GM18951 (cell line): ENCODE measurements around the gene ZDHHC14.
"Not testable (repeated sequence)": the region's sequence is repeated elsewhere in the genome, so short reads cannot be mapped to it uniquely, and the experiment has no call there.

Experiments
- POLR2A ChIP-seq: IDR thresholded peaks from 4 replicates; pipeline ENCODE4 v1.6.1; 2011; ENCODE audit warnings: mild to moderate bottlenecking; ENCODE audit not compliant: insufficient read length, insufficient read depth; ENCODE audit errors: extremely low read depth
- in situ Hi-C: fragments of 300-500 bp; cut with MboI; formaldehyde crosslinking; loops from one replicate; pipeline ENCODE4 v1.12.0; 2022; ENCODE audit warnings: low sequenced_read_pairs, mixed read lengths, inconsistent platforms; ENCODE audit not compliant: unreplicated experiment

The ZDHHC14 gene

DNA sequence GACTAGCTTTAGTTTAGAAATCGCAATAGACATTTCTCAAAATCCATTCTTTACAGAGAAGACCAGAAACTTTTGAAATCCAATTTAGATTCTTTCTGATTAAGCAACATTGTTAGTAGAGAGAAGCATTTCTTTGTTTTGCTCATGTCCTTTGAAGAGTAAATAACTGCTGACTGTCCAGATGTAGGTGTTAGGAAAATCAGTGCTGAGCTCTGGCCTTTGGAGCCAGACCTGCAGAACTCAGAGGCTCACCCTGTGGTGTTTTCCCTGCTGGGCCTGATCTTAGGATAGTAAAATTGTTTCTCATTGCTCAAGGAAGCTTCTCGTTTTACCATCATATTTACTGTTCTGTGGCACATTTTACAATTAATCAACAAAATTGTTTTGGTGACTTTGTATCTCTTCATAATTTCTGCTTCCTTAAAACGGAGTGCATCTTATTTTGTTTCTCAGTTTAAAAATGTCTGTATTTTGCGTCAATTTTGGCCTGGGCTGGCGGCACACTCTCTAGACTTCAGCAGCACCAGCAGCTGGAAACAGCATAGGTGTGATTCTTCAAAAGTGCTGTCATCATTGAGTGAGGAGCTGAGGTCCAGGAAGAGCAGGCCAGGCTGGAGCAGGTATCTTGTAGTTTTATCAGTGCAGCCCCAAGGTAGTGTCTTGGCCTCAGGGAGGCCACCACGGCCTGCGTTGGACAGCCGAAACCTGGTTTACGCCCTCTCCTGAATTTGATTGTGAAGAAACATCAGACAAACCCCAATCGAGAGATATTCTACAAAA lies 8.3 kb upstream of the ZDHHC14 start:
- TF ChIP-seq POLR2A = no peak
- in situ Hi-C loops = no loop called here

DNA sequence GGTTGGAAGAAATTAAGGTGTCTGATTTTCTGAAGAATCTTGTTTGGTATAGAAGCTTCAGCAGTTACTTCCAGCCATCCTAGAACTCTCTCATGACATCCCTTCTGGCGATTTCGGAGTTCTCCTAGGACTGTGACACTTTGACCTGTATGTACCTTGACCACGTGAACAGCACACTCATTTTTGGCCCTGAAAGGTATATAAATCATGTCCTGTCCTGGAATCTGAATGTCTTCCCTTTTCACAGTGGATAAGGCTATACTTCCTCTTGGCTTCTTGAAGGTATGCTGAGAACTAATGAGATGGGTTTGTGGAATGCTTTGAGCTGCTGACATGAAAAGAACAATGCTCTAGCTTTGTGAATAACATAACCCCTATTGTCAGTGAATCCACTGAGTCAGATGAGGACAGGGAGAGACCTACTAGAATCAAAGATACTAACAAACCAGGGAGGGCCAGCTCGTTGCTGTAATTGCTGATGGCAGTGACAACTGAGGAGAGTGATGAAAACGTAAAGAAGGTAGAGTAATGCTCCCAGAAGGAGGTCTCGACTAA lies 6.0 kb upstream of the ZDHHC14 start:
- TF ChIP-seq POLR2A = no peak
- in situ Hi-C loops = no loop called here

GRCh38 chr6:157376241-157376640 lies 4.7 kb upstream of the ZDHHC14 start:
- no peak for TF ChIP-seq POLR2A
- in situ Hi-C loops = no loop called here

DNA sequence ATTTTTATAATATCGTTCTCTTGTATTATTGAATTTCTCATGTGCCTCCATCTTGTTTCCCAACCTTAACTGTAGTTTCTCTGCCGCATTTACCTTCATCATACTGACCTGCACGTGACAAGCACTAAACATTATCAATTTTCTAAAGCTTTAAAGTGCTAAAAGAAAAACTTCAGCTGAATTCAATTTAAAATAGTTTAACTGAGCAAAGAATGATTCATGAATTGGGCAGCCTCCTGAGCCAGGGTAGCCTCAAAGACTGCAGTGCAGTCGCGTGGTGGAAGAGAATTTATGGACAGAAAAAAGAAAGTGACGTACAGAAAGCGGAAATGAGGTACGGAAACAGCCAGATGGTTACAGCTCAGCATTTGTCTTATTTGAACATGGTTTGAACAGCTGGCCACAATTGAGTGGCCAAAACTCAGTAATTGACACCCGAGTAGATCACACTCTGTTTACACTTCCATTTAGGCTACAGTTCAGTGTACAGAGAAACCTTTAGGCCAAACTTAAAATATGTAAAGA lies 4.2 kb upstream of the ZDHHC14 start:
- no peak for TF ChIP-seq POLR2A
- in situ Hi-C loops = no loop called here

GRCh38 chr6:157379656-157380457 lies 1.1 kb upstream of the ZDHHC14 start:
- in situ Hi-C loops = no loop called here
- TF ChIP-seq POLR2A = peak; percentile 50

DNA sequence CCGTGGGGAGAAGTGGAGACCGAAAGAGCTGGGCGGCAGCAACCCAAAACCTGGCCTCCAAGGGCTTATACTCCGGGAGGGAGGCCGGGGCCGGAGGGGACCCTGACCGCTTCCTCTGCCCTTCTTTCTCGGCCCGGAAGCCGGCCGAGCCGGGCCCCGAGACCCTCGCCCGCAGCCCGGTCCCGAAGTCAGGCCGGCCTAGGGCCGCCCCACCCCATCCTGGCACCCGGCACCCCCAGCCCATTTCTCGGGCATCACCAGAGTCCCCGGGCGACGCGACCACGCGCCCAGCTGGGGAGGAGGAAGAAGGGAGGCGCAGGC lies 572 bp upstream of the ZDHHC14 start:
- in situ Hi-C loops = no loop called here
- TF ChIP-seq POLR2A = no peak

- in situ Hi-C loops = no loop called here
- TF ChIP-seq POLR2A = no peak
Measured at GRCh38 chr6:157381631-157382621, 936 bp downstream of the ZDHHC14 start.

GRCh38 chr6:157382821-157383220 lies 1.8 kb downstream of the ZDHHC14 start:
- TF ChIP-seq POLR2A = no peak
- in situ Hi-C loops = no loop called here

DNA sequence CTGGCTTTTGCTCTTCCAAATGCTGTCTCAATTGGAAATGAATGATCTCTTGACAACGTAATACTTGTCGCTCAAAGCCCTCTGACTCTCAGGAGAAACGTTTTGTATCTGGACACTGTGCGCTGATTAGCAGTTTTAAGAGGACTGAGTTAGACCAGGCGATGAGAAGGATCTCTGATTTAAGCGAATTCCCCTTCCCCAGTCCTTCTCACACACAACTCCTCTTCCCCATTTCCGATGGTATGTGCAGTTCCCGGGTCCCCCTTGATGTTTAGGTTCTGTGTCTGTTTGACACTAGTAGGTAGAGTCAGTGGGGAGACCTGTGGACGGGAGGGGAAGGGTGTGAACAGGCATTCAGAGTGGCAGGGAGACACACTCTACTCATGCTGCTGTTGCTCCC lies 2.5 kb downstream of the ZDHHC14 start:
- no peak for TF ChIP-seq POLR2A
- in situ Hi-C loops = no loop called here

DNA sequence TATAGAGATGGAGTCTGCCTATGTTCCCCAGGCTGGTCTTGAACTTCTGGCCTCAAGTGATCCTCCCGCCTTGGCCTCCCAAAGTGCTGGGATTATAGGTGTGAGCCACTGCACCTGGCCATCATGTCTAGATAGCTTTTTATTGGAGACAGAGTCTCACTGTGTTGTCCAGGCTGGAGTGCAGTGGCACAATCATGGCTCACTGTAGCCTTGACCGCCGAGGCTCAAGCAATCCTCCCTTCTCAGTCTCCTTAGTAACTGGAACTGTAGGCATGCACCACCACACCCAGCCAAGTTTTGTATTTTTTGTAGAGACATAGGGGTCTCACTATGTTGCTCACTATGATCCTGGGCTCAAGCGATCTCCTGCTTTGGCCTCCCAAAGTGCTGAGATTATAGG lies 4.0 kb downstream of the ZDHHC14 start:
- in situ Hi-C loops = not testable (repeated sequence)

DNA sequence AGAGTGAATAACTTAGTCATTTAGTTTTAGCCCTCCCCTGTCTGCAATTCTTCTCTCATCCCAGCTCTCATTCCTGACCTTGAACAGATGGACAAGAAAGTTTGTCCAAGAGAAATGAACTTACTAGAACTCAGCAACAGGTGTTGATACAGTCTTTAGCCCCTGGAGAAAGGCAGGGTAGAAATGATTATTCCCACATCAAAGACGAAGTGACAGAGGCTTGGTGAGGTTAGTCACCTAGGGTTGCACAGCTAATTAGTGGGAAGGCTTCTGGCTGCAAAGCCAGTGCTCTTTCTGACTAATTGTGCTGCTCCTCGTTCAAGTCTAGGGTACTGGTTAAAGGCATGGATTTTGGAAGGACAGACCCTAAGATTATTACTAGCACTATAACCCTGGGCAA lies 4.5 kb downstream of the ZDHHC14 start:
- TF ChIP-seq POLR2A = no peak
- in situ Hi-C loops = no loop called here

GRCh38 chr6:157386023-157386422 lies 5.0 kb downstream of the ZDHHC14 start:
- no peak for TF ChIP-seq POLR2A
- in situ Hi-C loops = no loop called here

DNA sequence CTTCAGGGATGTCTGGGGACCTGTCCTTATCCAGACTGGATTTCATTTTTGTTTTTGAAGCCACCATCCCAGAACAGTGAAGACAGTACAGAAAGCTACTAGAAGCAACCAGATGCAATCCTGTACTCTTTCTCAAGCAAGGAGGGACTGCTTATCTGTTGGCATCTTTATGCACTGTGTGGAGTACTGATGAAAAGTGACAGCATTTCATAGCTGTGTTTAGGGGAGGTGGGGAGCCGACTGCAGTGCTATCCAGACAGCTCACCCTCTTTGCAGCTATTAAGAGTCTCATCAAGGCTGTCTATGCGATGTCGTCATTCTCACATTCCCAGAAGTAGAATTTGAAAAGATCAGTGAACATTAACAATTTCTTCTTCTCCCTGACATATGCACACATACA lies 5.5 kb downstream of the ZDHHC14 start:
- TF ChIP-seq POLR2A = no peak
- in situ Hi-C loops = no loop called here
